HCT116 (cell line): ENCODE data around the gene AQP1. TPM values are rescaled to one million over a fixed set of nuclear protein-coding genes. Genes with fewer than 3 reads are reported as not detected.

Source experiments
- ATAC-seq: fragments of 200-7000 bp; cut with Tn5 transposase; 2 replicates; pipeline ENCODE4 v1.9.1; 2020; ENCODE audit warnings: mild to moderate bottlenecking, moderate library complexity
- BruUV-seq: library from RNA; stranded (reverse); fragments of 400-500 nt; replicated peaks from 2 replicates; lab custom pipeline; 2021; lab: Mats Ljungman, UMichigan
- CTCF ChIA-PET: fragments of 300-600 bp; sonication (Branson Sonifier 250); formaldehyde crosslinking; loops from one replicate; lab custom pipeline; 2021; ENCODE audit warnings: antibody characterized with exemption; lab: Charles Lee
- POLR2A ChIA-PET: fragments of 300-600, 350-600 bp; sonication (Branson Sonifier 250); formaldehyde crosslinking; loops from one replicate; lab custom pipeline; 2021; ENCODE audit warnings: antibody characterized with exemption; lab: Charles Lee
- RAD21 ChIA-PET, 2 experiments: fragments of 300-600 bp; sonication (Branson Sonifier 250); formaldehyde crosslinking; loops; one replicate each; lab custom pipeline; 2023; ENCODE audit warnings: low total read pairs in 2 of 2; ENCODE audit not compliant: uncharacterized antibody in 2 of 2, unreplicated experiment in 2 of 2, low non-redundant PET in 1 of 2; lab: Charles Lee
- DNase-seq: peaks from one replicate; pipeline ENCODE4 v3.0.0-alpha.2; 2010; ENCODE audit warnings: low read depth, low spot score
- H2AFZ ChIP-seq: fragments of 200-600 bp; shearing (Covaris generic), sonication (generic); 2 replicates; pipeline ENCODE4 v1.6.1; 2017; ENCODE audit warnings: low read depth, mixed run types, mixed read lengths, antibody characterized with exemption, low read length; ENCODE audit not compliant: poor library complexity, severe bottlenecking
- H3K27ac ChIP-seq: 2 replicates; pipeline ENCODE4 v1.5.1; 2012; ENCODE audit warnings: low read depth, low read length
- H3K27me3 ChIP-seq: fragments of 200-600 bp; sonication (generic); 2 replicates; pipeline ENCODE4 v1.6.1; 2016; ENCODE audit warnings: mixed run types, low read length, mixed read lengths; ENCODE audit not compliant: insufficient read depth
- H3K36me3 ChIP-seq, 2 experiments: fragments of 200-500 bp in 1 of 2; fragments of 200-600 bp in 1 of 2; sonication (Bioruptor generic) in 1 of 2; sonication (generic) in 1 of 2; 2 replicates each; pipeline versions ENCODE4 v1.5.1 to v1.6.1; 2014 to 2016; ENCODE audit warnings: low read length in 2 of 2, inconsistent platforms in 1 of 2, mixed read lengths in 1 of 2, mixed run types in 1 of 2; ENCODE audit not compliant: insufficient read depth in 2 of 2, control insufficient read depth in 1 of 2
- H3K4me1 ChIP-seq, 2 experiments: fragments of 200-600 bp in 1 of 2; sonication (generic) in 1 of 2; 2 replicates each; pipeline versions ENCODE4 v1.5.1 to v1.6.1; 2012 to 2017; ENCODE audit warnings: low read length in 2 of 2, inconsistent platforms in 1 of 2, mild to moderate bottlenecking in 1 of 2, mixed read lengths in 1 of 2, mixed run types in 1 of 2, moderate library complexity in 1 of 2; ENCODE audit not compliant: insufficient read depth in 2 of 2, control insufficient read depth in 1 of 2
- H3K4me2 ChIP-seq: fragments of 200-600 bp; sonication (generic); 2 replicates; pipeline ENCODE4 v1.6.1; 2017; ENCODE audit warnings: mixed run types, low read length, mixed read lengths
- H3K4me3 ChIP-seq, 2 experiments: fragments of 200-600 bp in 1 of 2; sonication (generic) in 1 of 2; replicated peaks in 1 of 2; 2 replicates each; pipeline ENCODE4 v1.5.1; 2011 to 2016; ENCODE audit warnings: low read length in 2 of 2, control low read depth in 1 of 2, low read depth in 1 of 2, mild to moderate bottlenecking in 1 of 2, mixed read lengths in 1 of 2, mixed run types in 1 of 2
- H3K79me2 ChIP-seq: fragments of 200-600 bp; sonication (generic); 2 replicates; pipeline ENCODE4 v1.6.1; 2017; ENCODE audit warnings: mild to moderate bottlenecking, mixed run types, low read length, moderate library complexity, mixed read lengths; ENCODE audit not compliant: insufficient read depth
- H3K9ac ChIP-seq: fragments of 200-600 bp; sonication (generic); 2 replicates; pipeline ENCODE4 v1.6.1; 2016; ENCODE audit warnings: low read length, mixed read lengths
- H3K9me2 ChIP-seq: fragments of 200-600 bp; sonication (generic), shearing (Covaris generic); 2 replicates; pipeline ENCODE4 v1.6.1; 2017; ENCODE audit warnings: mixed run types, mild to moderate bottlenecking, moderate library complexity; ENCODE audit not compliant: insufficient read depth
- H3K9me3 ChIP-seq, 2 experiments: fragments of 200-500 bp in 1 of 2; fragments of 200-600 bp in 1 of 2; sonication (Bioruptor generic) in 1 of 2; sonication (generic) in 1 of 2; 2 replicates each; pipeline ENCODE4 v1.6.1; 2014 to 2017; ENCODE audit warnings: low read length in 2 of 2, mixed read lengths in 2 of 2, inconsistent platforms in 1 of 2, low read depth in 1 of 2, mild to moderate bottlenecking in 1 of 2, mixed run types in 1 of 2, moderate library complexity in 1 of 2; ENCODE audit not compliant: control insufficient read depth in 1 of 2, insufficient read depth in 1 of 2
- H4K20me1 ChIP-seq: fragments of 200-600 bp; sonication (generic), shearing (Covaris generic); 2 replicates; pipeline ENCODE4 v1.6.1; 2017; ENCODE audit warnings: mixed run types, mild to moderate bottlenecking, moderate library complexity; ENCODE audit not compliant: insufficient read depth
- ELF1 ChIP-seq: IDR thresholded peaks from 2 replicates; pipeline ENCODE4 v1.6.1; 2012; ENCODE audit warnings: low read depth, borderline replicate concordance
- EZH2 ChIP-seq: fragments of 200-600 bp; sonication (generic); IDR thresholded peaks from 2 replicates; pipeline ENCODE4 v1.6.1; 2017; ENCODE audit warnings: antibody characterized with exemption, mixed run types
- POLR2AphosphoS5 ChIP-seq: IDR thresholded peaks from 2 replicates; pipeline ENCODE4 v1.6.1; 2011; ENCODE audit warnings: mild to moderate bottlenecking, low read depth, low read length, moderate library complexity
- SP1 ChIP-seq: IDR thresholded peaks from 2 replicates; pipeline ENCODE4 v1.6.1; 2012; ENCODE audit warnings: low read depth
- ZFX ChIP-seq: fragments of 450-650 bp; IDR thresholded peaks from 2 replicates; pipeline ENCODE4 v1.6.1; 2017
- intact Hi-C: fragments of 100-400 bp; cut with micrococcal nuclease; formaldehyde crosslinking; loops from 2 replicates; pipeline ENCODE4 v1.10.0; 2022
- total RNA-seq: library from RNA; stranded (reverse); gene quantifications from one replicate; pipeline ENCODE4 v1.2.1, GENCODE V29; 2021; ENCODE audit not compliant: unreplicated experiment
- TF ChIP-seq, protein P1 (sequence below): IDR thresholded peaks from 2 replicates; pipeline ENCODE4 v1.6.1; 2012; ENCODE audit warnings: low read depth

The AQP1 gene
- total RNA-seq, 1 experiment from 2014 or later = 2.0 TPM

DNA sequence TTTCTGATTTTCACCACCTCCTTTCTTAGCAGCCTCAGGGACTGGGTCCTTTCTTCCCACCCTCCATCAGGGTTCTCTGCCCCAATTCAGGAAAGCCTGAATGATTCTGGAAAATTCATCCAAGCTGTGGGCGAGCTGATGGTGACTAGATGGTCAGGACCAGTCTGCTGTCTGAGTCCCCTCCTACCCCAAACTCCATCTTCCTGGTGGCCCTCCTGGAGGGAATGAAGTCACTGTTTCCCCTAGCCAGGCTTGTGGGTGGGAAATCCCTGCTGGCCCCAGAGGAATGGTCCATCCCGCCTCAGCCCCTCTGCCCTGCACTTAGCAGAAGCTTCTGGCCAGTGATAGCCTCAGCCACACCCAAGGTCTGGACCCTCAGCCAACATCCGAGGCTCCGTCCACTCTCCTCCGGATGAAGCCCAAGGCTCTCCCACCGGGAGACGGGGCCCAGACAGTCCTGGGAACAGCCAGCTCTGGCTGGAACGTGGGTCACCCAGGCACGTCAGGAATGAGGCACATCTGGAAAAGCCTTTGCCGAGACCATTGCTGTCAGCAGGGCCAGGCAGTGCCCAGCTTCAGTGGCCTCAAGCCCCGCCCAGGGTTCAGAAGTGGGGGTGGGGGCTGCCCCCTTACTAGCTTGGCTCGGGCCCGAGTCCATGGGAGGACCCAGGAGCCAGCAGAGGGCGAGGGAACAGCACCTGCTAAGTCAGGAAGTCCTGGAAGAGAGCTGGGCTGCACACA is 4.0 kb upstream of the AQP1 start:
- Histone ChIP-seq H3K79me2 (no peaks in the 10 kb centered on the region), H3K27ac (no peak overlapping the region), H3K9ac (no peak overlapping the region), H3K27me3 (no peaks in the 10 kb centered on the region), H3K4me3 (no peak overlapping the region), H3K4me2 (no peak overlapping the region), H3K4me1 (peaks cover 2 to 12% of the 10 kb centered on the region in 2 experiments; a peak in 1 of 4 replicates), H4K20me1 (no peaks in the 10 kb centered on the region), H2AFZ (no peak overlapping the region), H3K36me3 (no peaks in the 10 kb centered on the region), H3K9me2 (no peaks in the 10 kb centered on the region), H3K9me3 (no peaks in the 10 kb centered on the region)
- CTCF ChIA-PET = no interaction called here
- TF ChIP-seq ELF1 (no peak), SP1 (no peak), EZH2 (no peak), POLR2AphosphoS5 (no peak), ZFX (no peak)
- TF ChIP-seq, protein P1, sequence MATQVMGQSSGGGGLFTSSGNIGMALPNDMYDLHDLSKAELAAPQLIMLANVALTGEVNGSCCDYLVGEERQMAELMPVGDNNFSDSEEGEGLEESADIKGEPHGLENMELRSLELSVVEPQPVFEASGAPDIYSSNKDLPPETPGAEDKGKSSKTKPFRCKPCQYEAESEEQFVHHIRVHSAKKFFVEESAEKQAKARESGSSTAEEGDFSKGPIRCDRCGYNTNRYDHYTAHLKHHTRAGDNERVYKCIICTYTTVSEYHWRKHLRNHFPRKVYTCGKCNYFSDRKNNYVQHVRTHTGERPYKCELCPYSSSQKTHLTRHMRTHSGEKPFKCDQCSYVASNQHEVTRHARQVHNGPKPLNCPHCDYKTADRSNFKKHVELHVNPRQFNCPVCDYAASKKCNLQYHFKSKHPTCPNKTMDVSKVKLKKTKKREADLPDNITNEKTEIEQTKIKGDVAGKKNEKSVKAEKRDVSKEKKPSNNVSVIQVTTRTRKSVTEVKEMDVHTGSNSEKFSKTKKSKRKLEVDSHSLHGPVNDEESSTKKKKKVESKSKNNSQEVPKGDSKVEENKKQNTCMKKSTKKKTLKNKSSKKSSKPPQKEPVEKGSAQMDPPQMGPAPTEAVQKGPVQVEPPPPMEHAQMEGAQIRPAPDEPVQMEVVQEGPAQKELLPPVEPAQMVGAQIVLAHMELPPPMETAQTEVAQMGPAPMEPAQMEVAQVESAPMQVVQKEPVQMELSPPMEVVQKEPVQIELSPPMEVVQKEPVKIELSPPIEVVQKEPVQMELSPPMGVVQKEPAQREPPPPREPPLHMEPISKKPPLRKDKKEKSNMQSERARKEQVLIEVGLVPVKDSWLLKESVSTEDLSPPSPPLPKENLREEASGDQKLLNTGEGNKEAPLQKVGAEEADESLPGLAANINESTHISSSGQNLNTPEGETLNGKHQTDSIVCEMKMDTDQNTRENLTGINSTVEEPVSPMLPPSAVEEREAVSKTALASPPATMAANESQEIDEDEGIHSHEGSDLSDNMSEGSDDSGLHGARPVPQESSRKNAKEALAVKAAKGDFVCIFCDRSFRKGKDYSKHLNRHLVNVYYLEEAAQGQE = no peak
- POLR2A ChIA-PET = no interaction called here
- RAD21 ChIA-PET = no interaction called here
- DNase-seq (no peak), ATAC-seq (no peak)
- BruUV-seq = no TSS peak
- intact Hi-C loops = no loop called here
